Subcutaneous adipose tissue (tissue), 4 donors: ENCODE results near the gene SLC7A6. TPM values are rescaled to one million over a fixed set of nuclear protein-coding genes. Genes with fewer than 3 reads are reported as not detected.

Experiments used
- total RNA-seq, 4 donors: library from RNA; depleted of rRNA; stranded (reverse); fragments of >200 nt; gene quantifications; one replicate each; pipeline ENCODE4 v1.1.0, GENCODE V29; 2016
- TF ChIP-seq, protein P1 (sequence below): fragments of 450-650 bp; IDR thresholded peaks from one replicate; pipeline ENCODE4 v1.5.1; 2016; ENCODE audit warnings: low read depth, mild to moderate bottlenecking, control low read depth, antibody characterized with exemption, moderate library complexity

The SLC7A6 gene
- total RNA-seq, 4 donors from 2014 or later: 87.4 to 494 (median 177) TPM

GRCh38 chr16:68250951-68251350 lies 13.4 kb upstream of the SLC7A6 start:
- TF ChIP-seq, protein P1, sequence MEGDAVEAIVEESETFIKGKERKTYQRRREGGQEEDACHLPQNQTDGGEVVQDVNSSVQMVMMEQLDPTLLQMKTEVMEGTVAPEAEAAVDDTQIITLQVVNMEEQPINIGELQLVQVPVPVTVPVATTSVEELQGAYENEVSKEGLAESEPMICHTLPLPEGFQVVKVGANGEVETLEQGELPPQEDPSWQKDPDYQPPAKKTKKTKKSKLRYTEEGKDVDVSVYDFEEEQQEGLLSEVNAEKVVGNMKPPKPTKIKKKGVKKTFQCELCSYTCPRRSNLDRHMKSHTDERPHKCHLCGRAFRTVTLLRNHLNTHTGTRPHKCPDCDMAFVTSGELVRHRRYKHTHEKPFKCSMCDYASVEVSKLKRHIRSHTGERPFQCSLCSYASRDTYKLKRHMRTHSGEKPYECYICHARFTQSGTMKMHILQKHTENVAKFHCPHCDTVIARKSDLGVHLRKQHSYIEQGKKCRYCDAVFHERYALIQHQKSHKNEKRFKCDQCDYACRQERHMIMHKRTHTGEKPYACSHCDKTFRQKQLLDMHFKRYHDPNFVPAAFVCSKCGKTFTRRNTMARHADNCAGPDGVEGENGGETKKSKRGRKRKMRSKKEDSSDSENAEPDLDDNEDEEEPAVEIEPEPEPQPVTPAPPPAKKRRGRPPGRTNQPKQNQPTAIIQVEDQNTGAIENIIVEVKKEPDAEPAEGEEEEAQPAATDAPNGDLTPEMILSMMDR: no peak

DNA sequence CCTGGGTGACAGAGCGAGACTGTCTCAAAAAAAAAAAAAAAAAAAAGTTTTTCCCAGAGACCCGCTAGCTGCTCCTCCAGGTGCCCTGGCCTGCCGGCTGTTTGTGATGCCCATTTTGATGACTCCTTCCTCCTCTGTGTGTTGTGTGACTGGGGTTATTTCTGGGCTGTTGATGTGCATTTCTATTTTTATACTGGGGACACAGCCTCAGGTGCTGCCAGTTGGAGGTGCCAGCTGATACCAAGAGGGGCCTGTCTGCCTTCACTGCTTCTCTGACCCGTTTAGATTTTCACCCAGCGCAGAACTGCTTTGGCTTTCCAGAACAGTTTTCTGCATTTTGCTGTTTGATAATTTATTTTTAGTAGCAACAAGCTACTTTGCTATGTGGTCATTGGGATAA lies 12.5 kb upstream of the SLC7A6 start:
- TF ChIP-seq, protein P1: no peak

DNA sequence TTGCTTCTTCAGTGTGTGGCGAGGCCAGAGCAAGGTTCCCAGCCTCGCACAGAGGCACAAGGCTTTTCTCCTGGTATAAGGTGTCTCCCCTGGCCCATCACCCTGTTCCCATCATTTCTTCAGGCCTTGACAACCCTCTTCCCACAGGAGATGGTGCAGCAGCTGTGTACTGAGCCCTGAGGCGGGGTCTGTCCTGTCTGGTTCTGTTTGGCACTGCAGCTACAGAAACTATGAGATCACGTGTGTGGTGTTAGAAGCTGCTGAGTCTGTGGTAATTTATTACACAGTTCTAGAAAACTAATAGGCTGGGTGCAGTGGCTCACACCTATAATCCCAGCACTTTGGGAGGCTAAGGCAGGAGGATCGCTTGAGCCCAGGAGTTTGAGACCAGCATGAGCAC lies 11.9 kb upstream of the SLC7A6 start:
- TF ChIP-seq, protein P1: no peak

DNA sequence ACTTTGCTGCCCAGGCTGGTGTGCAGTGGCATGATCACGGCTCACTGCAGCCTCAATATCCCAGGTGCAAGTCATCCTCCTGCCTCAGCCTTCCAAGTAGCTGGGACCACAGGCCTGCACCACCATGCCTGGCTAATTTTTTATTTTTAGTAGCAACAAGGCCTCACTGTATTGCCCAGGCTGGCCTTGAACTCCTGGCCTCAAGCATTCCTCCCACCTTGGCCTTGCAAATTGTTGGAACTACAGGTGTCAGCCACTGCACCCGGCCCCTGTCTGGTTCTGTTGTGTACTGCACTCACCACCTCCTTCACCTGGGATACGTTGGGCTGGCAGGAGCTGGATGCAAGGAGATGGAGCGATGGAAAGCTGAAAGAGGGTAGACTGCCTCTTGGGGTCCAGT lies 10.6 kb upstream of the SLC7A6 start:
- TF ChIP-seq, protein P1: no peak

DNA sequence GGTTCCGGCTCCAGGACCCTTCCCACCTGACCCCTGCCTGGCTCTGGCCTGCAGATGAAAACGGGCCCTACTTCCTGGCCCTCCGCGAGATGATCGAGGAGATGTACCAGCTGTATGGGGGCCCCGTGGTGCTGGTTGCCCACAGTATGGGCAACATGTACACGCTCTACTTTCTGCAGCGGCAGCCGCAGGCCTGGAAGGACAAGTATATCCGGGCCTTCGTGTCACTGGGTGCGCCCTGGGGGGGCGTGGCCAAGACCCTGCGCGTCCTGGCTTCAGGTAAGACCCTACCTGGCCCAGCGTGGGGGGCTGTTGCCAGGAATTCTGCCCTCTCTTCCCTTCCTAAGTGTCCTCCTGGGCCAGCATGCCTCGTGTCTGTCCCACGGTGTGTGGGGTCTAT lies 8.6 kb upstream of the SLC7A6 start:
- TF ChIP-seq, protein P1: no peak

DNA sequence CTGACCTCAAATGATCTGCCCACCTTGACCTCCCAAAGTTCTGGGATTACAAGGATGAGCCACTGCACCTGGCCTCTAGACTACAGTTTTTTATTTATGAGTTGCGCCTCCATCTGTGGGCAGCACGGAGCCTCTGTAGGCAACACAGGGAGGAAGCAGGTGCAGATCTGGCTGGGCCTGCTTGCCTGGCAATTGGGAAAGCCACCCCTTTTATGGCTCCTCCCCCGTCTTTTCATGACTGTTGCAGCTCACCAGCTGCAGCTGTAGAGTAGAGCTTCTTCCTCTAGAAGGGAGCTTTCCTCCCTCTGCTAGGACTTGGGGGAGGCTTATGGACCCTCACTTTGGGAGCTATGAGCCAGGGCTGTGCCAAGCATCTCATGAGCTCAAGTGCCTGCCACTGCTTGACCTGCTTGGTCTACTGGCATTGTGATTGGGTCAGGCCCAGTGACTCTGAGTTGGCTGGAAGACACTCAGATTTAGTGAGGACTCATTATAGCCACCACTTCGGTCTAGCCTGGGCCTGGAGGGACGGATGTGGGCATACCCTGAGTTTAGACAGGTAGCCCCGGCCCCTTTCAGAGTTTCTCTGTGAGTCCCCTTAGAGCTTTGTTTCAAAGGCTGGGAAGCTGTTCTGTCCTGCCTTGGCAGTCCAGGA lies 6.9 kb upstream of the SLC7A6 start:
- TF ChIP-seq, protein P1: no peak

DNA sequence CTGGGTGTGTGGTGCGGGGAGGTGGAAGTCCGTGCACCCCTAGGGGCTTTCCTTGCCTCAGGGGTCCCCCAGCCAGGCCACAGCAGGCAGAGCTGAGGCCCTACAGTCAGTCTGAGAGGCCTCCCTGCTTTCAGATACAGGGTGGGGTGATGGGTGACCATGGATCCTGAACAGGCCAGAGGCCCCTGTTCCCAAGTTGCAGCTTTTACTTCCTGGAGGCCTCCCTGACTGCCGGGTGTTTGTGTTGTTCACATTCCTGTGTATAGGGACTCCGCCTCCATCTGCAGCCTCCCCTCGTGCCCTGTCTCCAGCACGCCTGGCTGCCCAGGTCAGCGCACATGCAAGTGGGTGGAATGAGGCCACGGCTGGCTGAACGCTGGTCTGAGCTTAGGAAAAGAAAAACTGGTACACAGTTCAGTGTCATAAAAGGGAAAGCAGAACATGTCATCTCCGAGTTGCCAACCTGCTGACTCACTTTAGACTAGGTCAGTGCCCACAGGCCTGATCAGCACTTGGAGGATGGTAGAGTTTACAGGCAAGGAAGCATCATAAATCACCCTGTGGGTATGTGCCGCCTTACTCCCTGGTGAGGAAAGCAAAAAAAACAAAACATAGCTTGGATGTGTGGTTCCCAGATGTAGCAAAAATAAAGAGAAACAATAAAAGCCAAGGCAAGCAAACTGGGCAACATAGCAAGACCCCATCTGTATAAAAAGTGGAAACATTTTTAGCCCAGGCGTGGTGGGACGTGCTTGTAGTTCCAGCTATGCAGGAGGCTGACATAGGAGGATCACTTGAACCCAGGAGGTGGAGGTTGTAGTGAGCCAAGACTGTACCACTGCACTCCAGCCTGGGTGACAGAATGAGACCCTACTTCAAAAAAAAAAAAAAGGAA lies 6.2 kb upstream of the SLC7A6 start:
- TF ChIP-seq, protein P1: no peak
